HL-60 (cell line): ENCODE measurements around the gene GRID2.

Source experiments
- DNase-seq, 2 experiments: peaks; one replicate each; pipeline ENCODE4 v3.0.0-alpha.2; 2010 to 2020; ENCODE audit warnings: low read depth in 1 of 2, low spot score in 1 of 2
- H3K27ac ChIP-seq: fragments of 250-450 bp; sonication (Bioruptor Pico); replicated peaks from 2 replicates; pipeline ENCODE4 v1.5.1; 2020; ENCODE audit warnings: mild to moderate bottlenecking, moderate library complexity
- H3K27me3 ChIP-seq: fragments of 250-450 bp; sonication (Bioruptor Pico); 2 replicates; pipeline ENCODE4 v1.5.1; 2021; ENCODE audit warnings: mild to moderate bottlenecking, moderate library complexity; ENCODE audit not compliant: insufficient read depth, poor library complexity, severe bottlenecking
- H3K4me3 ChIP-seq: replicated peaks from 2 replicates; pipeline ENCODE4 v1.5.1; 2011; ENCODE audit warnings: mild to moderate bottlenecking, control low read depth, low read length; ENCODE audit not compliant: insufficient read depth
- CTCF ChIP-seq: IDR thresholded peaks from one replicate; pipeline ENCODE4 v1.5.1; 2011; ENCODE audit warnings: low read length, control low read depth, inconsistent platforms; ENCODE audit not compliant: insufficient read depth
- GABPA ChIP-seq: IDR thresholded peaks from 2 replicates; pipeline ENCODE4 v1.6.1; 2012; ENCODE audit warnings: low read depth
- POLR2AphosphoS5 ChIP-seq: IDR thresholded peaks from 2 replicates; pipeline ENCODE4 v1.6.1; 2012; ENCODE audit warnings: low read depth
- REST ChIP-seq: IDR thresholded peaks from 2 replicates; pipeline ENCODE4 v1.6.1; 2012; ENCODE audit warnings: low read depth; ENCODE audit not compliant: insufficient replicate concordance
- SPI1 ChIP-seq: IDR thresholded peaks from 2 replicates; pipeline ENCODE4 v1.6.1; 2012; ENCODE audit warnings: low read depth, mild to moderate bottlenecking, borderline replicate concordance

GRID2 gene

GRCh38 chr4:93813092-93813491 lies 1509.3 kb downstream of the GRID2 start:
- DNase-seq, result no peak
- no peak for TF ChIP-seq SPI1
- no peak for TF ChIP-seq CTCF
- TF ChIP-seq GABPA, result no peak
- TF ChIP-seq POLR2AphosphoS5, result no peak
- TF ChIP-seq REST, result no peak
- no peaks in the 10 kb centered on the region for H3K27me3 ChIP-seq
- H3K27ac ChIP-seq, result no peak overlapping the region
- H3K4me3 ChIP-seq, result no peak overlapping the region

DNA sequence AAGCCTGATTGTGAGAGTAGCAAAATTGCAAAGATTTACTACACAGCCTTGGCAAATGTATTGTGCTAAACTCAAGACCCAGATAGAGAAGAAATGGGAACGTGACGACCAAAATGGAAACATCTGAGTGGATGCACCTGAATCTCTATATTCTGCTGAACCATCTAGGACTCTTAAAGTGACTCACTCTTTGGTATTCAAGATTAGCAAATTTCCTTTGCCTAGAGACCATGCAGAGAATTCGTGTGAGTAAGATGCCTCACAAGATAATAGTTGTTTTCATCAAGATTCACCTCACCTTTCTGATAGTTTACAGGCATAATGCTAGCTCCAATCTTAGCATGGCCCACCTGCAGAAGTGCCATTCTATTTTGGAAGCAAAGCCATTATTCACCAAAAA lies 1510.4 kb downstream of the GRID2 start:
- Histone ChIP-seq H3K4me3 (no peak overlapping the region), H3K27ac (peak overlapping the region; percentile 66), H3K27me3 (no peaks in the 10 kb centered on the region)
- no peak for TF ChIP-seq SPI1
- TF ChIP-seq GABPA, result no peak
- TF ChIP-seq CTCF, result no peak
- TF ChIP-seq POLR2AphosphoS5, result no peak
- TF ChIP-seq REST, result no peak
- no peak for DNase-seq

- H3K27ac ChIP-seq, result peak overlapping the region; percentile 66
- H3K27me3 ChIP-seq, result no peaks in the 10 kb centered on the region
- TF ChIP-seq SPI1 (peak; percentile 96), GABPA (0 out of 2 replicates have a peak, but pooled peaks have one; percentile 44), POLR2AphosphoS5 (peak; percentile 50; the same call in 1 of the 2 replicates), CTCF (no peak)
- no peak overlapping the region for H3K4me3 ChIP-seq
- peak; percentile 67 to 93 for DNase-seq
Measured at GRCh38 chr4:93814722-93815121, 1511.0 kb downstream of the GRID2 start.
